ENCODE measurements around the gene VPS13C.
A peak's percentile ranks its signal among the peaks of the same experiment; 100 is the strongest.

The VPS13C gene

GRCh38 chr15:62066663-62067447 lies 6.6 kb upstream of the VPS13C start, which contains the start of gene C2CD4A:
TSS of gene C2CD4A (plus strand) at chr15:62066977. CDS start at chr15:62067614, 637 bp downstream.
- DNase-seq (ENCODE audit: low read depth), result peak; percentile 22
- TF ChIP-seq, protein P1, sequence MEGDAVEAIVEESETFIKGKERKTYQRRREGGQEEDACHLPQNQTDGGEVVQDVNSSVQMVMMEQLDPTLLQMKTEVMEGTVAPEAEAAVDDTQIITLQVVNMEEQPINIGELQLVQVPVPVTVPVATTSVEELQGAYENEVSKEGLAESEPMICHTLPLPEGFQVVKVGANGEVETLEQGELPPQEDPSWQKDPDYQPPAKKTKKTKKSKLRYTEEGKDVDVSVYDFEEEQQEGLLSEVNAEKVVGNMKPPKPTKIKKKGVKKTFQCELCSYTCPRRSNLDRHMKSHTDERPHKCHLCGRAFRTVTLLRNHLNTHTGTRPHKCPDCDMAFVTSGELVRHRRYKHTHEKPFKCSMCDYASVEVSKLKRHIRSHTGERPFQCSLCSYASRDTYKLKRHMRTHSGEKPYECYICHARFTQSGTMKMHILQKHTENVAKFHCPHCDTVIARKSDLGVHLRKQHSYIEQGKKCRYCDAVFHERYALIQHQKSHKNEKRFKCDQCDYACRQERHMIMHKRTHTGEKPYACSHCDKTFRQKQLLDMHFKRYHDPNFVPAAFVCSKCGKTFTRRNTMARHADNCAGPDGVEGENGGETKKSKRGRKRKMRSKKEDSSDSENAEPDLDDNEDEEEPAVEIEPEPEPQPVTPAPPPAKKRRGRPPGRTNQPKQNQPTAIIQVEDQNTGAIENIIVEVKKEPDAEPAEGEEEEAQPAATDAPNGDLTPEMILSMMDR (conservative IDR thresholded peaks at IDR 0.05; ENCODE audit: low read length), result peak; percentile 10; the same call in 1 of the 2 replicates
- H3K4me3 ChIP-seq (ENCODE audit: low read length), result peak within 1 kb of the TSS; percentile 29

GRCh38 chr15:62063825-62064635 lies 3.8 kb upstream of the VPS13C start:
- TF ChIP-seq, protein P1 (conservative IDR thresholded peaks at IDR 0.05; ENCODE audit: low read length), result no peak
- peak; percentile 5 for DNase-seq (ENCODE audit: low read depth)
- H3K4me3 ChIP-seq (ENCODE audit: low read length), result no peak overlapping the region

DNA sequence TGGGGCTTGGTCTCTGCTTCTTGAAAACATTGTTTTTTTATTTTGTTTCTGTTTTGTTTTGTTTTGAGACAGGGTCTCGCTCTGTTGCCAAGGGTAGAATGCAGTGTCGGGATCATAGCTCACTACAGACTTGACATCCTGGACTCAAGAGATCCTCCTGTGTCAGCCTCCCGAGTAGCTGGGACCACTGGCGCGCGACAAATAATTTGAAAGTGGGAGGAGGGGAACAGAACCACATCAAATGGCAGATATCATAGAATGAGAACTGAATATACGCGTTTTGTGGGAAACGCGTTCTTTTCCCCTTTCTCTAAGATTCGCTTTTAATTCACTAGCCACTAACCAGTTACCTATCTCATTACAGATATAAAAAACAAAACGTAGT lies 641 bp upstream of the VPS13C start:
- TF ChIP-seq, protein P1 (conservative IDR thresholded peaks at IDR 0.05; ENCODE audit: low read length), result no peak
- H3K4me3 ChIP-seq (ENCODE audit: low read length), result peak overlapping the region; percentile 91
- DNase-seq (ENCODE audit: low read depth), result no peak

DNA sequence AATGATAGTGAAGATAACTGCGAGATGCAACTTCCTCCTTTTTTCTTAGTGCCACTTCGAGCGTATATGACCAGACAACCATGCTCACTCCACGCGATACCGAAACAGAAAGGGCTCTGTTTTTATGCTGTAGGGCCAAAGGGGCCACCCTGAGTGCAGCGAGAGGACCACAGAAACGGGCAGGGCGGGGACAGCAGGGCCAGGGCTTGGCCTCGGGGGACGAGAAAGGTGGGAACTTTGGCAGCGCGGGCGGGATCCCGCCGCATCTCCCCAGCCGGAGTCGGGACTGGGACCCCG lies 483 bp downstream of the VPS13C start:
- DNase-seq (ENCODE audit: low read depth), result peak; percentile 47
- TF ChIP-seq, protein P1 (conservative IDR thresholded peaks at IDR 0.05; ENCODE audit: low read length), result no peak
- peak overlapping the region; percentile 91 for H3K4me3 ChIP-seq (ENCODE audit: low read length)

- TF ChIP-seq, protein P1 (conservative IDR thresholded peaks at IDR 0.05; ENCODE audit: low read length), result peak; percentile 32; the same call in 1 of the 2 replicates
- DNase-seq (ENCODE audit: low read depth), result peak; percentile 4
- peak overlapping the region; percentile 91 for H3K4me3 ChIP-seq (ENCODE audit: low read length)
These were observed 985 bp downstream of the VPS13C start for GRCh38 chr15:62059108-62059815.

- DNase-seq (ENCODE audit: low read depth), result no peak
- TF ChIP-seq, protein P1 (conservative IDR thresholded peaks at IDR 0.05; ENCODE audit: low read length), result no peak
- H3K4me3 ChIP-seq (ENCODE audit: low read length), result no peak overlapping the region
These were observed 1.8 kb downstream of the VPS13C start for GRCh38 chr15:62058327-62059028.

All from AG10803 (cell line).